AG04449 (cell line): ENCODE data around the gene KIAA0825.
A peak's percentile ranks its signal among the peaks of the same experiment; 100 is the strongest.
"Not testable (repeated sequence)": the region's sequence is repeated elsewhere in the genome, so short reads cannot be mapped to it uniquely, and the experiment has no call there.

Experiments
- CTCF ChIA-PET: fragments of 350-600 bp; formaldehyde crosslinking; extraction: SDS; loops from one replicate; lab custom pipeline; 2021; ENCODE audit warnings: antibody characterized with exemption; lab: Yijun Ruan, JAX
- POLR2A ChIA-PET: fragments of 400-600, 350-600 bp; formaldehyde crosslinking; extraction: SDS; loops from one replicate; lab custom pipeline; 2020; ENCODE audit warnings: antibody characterized with exemption, inconsistent platforms; lab: Yijun Ruan, JAX
- DNase-seq: peaks from one replicate; pipeline ENCODE4 v3.0.0-alpha.2; 2010; ENCODE audit warnings: low read depth, low spot score
- H3K4me3 ChIP-seq: 2 replicates; pipeline ENCODE4 v1.5.1; 2011; ENCODE audit warnings: low read depth, mild to moderate bottlenecking, control low read depth, low read length
- TF ChIP-seq, protein P1 (sequence below): IDR thresholded peaks from one replicate; pipeline ENCODE4 v1.5.1; 2011; ENCODE audit warnings: mild to moderate bottlenecking, moderate library complexity, low read length, control low read depth, inconsistent platforms; ENCODE audit not compliant: insufficient read depth; ENCODE audit errors: missing control alignments

Gene KIAA0825

DNA sequence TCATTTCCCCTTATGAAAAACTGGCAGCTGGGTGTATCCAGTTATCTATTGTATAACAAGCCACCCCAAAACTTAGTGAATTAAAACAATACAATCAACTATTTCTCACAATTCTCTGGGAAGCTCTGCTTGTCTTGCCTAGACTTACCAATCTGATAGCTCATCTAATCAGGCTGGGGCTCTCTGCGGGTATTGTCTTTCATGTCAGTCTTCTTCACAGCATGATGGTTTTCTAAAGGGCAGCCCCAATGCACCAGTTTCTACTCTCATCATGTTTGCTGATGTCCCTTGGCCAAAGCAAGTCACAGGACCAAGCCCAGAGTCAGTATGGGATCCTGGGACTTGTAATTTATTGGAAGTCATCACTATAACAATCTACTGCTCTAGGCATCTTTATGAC lies 433.5 kb downstream of the KIAA0825 start:
- H3K4me3 ChIP-seq: no peak overlapping the region
- CTCF ChIA-PET: no interaction called here
- TF ChIP-seq, protein P1, sequence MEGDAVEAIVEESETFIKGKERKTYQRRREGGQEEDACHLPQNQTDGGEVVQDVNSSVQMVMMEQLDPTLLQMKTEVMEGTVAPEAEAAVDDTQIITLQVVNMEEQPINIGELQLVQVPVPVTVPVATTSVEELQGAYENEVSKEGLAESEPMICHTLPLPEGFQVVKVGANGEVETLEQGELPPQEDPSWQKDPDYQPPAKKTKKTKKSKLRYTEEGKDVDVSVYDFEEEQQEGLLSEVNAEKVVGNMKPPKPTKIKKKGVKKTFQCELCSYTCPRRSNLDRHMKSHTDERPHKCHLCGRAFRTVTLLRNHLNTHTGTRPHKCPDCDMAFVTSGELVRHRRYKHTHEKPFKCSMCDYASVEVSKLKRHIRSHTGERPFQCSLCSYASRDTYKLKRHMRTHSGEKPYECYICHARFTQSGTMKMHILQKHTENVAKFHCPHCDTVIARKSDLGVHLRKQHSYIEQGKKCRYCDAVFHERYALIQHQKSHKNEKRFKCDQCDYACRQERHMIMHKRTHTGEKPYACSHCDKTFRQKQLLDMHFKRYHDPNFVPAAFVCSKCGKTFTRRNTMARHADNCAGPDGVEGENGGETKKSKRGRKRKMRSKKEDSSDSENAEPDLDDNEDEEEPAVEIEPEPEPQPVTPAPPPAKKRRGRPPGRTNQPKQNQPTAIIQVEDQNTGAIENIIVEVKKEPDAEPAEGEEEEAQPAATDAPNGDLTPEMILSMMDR: no peak
- POLR2A ChIA-PET: no interaction called here
- DNase-seq: no peak

DNA sequence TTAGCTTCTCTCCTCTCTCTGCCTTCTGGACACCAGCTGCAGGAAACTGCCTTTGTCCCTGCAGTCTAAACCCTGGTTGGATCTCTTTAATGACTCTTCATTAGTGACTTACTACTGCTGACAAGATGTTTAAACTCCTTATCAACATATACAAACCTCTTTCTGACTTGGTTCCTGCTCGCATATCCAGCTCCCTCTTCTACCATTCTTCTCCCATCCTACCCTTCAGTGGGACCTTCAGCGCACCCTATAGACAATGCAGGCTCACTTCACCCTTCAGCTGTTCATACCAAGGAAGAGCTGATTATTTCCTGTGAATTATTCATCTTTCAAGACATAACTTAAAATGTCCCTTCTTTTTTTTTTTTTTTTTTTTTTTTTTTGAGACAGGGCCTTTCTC lies 436.5 kb downstream of the KIAA0825 start:
- ChIA-PET POLR2A (no interaction called here), CTCF (no interaction called here)
- no peak overlapping the region for H3K4me3 ChIP-seq
- no peak for DNase-seq
- TF ChIP-seq, protein P1: no peak

DNA sequence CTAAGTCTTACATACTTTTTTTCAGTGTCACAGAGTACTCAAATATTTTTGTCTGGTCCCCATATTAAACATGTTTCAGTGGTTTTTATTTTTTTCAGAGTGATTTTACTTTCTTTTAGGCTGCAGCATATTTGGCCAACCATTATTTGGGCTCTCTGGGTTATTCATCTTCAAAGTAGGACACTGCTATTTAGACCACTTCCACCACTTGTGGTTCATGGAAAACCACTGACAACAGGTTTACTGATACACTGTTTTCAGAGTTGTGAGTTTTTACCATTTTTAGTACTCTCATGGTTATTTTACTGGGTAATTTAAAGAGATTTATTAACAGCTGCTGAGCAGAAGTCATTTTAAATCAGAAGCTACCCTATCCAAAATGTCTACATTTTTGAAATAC lies 437.6 kb downstream of the KIAA0825 start:
- POLR2A ChIA-PET: no interaction called here
- H3K4me3 ChIP-seq: no peak overlapping the region
- DNase-seq: no peak
- CTCF ChIA-PET: no interaction called here
- TF ChIP-seq, protein P1: no peak

DNA sequence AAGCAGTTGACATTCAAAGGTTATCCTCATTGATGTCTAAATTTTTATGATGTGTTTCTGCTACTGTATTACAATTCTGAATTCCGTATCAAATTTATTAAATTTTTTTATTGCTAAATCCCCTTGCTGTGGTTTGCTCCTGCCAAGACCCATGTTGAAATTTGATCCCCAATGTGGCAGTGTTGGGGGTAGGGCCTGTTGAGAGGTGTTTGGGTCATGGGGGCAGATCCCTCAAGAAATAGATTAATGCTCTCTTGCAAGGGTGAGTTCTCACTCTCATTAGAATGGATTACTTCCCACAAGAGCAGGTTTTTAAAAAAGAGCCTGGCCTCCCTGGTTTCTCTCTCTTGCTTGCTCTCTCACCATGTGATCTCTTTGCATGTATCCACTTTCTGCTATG lies 442.5 kb downstream of the KIAA0825 start:
- no peak overlapping the region for H3K4me3 ChIP-seq
- TF ChIP-seq, protein P1: no peak
- ChIA-PET POLR2A (no interaction called here), CTCF (no interaction called here)
- DNase-seq: no peak

DNA sequence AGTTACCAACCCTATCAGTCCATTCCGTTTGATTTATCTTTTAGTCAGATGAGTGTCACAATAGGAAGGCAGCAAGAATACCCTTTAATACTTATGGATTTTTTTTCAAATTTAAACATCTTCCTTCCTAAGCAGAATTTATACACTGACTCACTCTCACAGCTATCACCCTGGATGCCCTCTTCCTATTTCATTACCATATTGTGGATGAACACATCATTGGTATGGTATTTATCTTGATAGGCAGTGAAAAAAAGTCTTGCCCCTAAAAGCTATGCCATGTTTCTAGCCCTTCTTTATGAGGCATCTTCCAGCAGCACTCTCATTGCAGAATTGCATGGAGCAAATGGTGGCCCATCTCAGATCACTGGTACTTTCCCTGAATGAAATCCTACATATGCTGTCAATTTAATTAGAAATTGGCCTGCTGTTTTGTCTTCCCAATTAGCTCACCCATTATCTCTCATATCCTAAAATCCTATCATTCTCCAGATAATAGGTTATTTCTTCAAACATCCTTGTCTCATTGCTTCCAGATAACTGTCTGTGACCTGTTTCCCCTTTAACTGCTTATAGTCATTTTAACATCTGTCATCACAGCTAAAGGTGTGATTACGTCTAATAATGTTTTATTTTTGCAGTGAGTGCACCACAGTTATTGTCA lies 443.5 kb downstream of the KIAA0825 start:
- POLR2A ChIA-PET: no interaction called here
- CTCF ChIA-PET: no interaction called here
- DNase-seq: peak; percentile 34
- H3K4me3 ChIP-seq: no peak overlapping the region
- TF ChIP-seq, protein P1: no peak

DNA sequence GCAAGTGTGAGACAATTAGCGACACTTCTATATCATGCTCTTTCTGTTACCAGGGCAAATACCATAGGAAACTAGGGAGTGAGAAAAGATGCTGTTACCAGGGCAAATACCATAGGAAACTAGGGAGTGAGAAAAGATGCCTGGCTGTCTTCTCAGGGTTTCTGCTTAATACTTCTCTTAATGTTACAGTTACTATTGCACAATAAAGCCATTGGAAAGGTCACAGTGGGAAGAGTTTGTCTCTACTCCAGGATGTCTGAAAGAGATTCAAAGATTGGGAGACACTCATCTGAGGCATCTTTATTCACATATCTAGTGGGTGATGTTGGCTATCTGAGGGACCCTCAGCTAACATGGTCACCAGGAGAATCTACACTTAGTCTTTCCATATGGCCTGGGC lies 445.3 kb downstream of the KIAA0825 start:
- POLR2A ChIA-PET: no interaction called here
- CTCF ChIA-PET: no interaction called here
- TF ChIP-seq, protein P1: no peak
- no peak overlapping the region for H3K4me3 ChIP-seq
- DNase-seq: no peak

DNA sequence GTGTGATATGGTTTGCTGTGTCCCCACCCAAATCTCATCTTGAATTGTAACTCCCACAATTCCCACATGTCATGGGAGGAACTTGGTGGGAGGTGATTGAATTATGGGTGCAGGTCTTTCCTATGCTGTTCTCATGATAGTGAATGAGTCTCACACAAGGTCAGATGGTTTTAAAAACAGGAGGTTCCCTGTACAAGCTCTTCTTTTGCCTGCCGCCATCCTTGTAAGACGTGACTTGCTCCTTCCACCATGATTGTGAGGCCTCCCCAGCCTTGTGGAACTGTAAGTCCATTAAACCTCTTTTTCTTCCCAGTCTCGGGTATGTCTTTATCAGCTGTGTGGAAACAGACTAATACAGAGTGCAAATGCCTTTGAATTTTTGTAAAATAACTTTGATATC lies 447.3 kb downstream of the KIAA0825 start:
- H3K4me3 ChIP-seq, CTCF ChIA-PET, DNase-seq, POLR2A ChIA-PET: not testable (repeated sequence)

DNA sequence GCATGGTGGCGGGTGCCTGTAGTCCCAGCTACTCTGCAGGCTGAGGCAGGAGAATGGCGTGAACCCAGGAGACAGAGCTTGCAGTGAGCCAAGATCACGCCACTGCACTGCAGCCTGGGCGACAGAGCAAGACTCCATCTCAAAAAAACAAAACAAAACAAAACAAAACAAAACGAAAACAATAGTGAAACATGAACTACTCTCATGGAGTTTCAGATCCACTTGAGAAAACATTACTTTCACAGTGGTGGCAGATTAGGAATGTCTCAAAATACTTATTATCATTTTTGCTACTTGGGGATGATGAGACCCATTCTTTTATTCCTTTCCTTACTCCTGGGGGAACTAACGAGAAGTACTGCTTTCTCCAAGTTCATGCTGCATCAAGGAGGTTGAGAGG lies 448.2 kb downstream of the KIAA0825 start:
- CTCF ChIA-PET: interaction anchor here (1.2 kb wide), 1 partner anchor 354 kb away, joined by 3 read pairs; no protein-coding TSS in a partner anchor
- POLR2A ChIA-PET, DNase-seq: not testable (repeated sequence)

More for the DNA sequence above, 448.2 kb downstream of the KIAA0825 start:
- H3K4me3 ChIP-seq: not testable (repeated sequence)
